CD8-positive, alpha-beta memory T cell (primary cell): ENCODE data around the gene USP54. TPM values are rescaled to one million over a fixed set of nuclear protein-coding genes. Genes with fewer than 3 reads are reported as not detected.

Experiments used
- CTCF ChIA-PET: fragments of 350-600 bp; sonication (Branson Sonifier 250); formaldehyde crosslinking; loops from one replicate; lab custom pipeline; 2021; ENCODE audit warnings: antibody characterized with exemption; lab: Charles Lee
- POLR2A ChIA-PET: fragments of 350-600 bp; sonication (Branson Sonifier 250); formaldehyde crosslinking; loops from one replicate; lab custom pipeline; 2021; ENCODE audit warnings: antibody characterized with exemption; lab: Charles Lee
- DNase-seq, 5 donors: peaks; one replicate each; pipeline versions ENCODE4 v3.0.0 to v3.0.0-alpha.2; 2020 to 2022; ENCODE audit warnings: mixed read lengths in 1 of 5
- H3K27ac ChIP-seq: one replicate; pipeline ENCODE4 v1.7.0; 2013; ENCODE audit warnings: low read depth, mild to moderate bottlenecking, low read length, moderate library complexity
- H3K27me3 ChIP-seq: 2 replicates; pipeline ENCODE4 v1.7.0; 2013; ENCODE audit warnings: low read length, mild to moderate bottlenecking; ENCODE audit not compliant: insufficient read depth, poor library complexity, severe bottlenecking
- H3K36me3 ChIP-seq: 2 replicates; pipeline ENCODE4 v1.7.0; 2013; ENCODE audit warnings: mild to moderate bottlenecking, low read length, moderate library complexity; ENCODE audit not compliant: insufficient read depth
- H3K4me1 ChIP-seq: 2 replicates; pipeline ENCODE4 v1.7.0; 2013; ENCODE audit warnings: mild to moderate bottlenecking, low read length, moderate library complexity; ENCODE audit not compliant: insufficient read depth
- H3K4me3 ChIP-seq: 2 replicates; pipeline ENCODE4 v1.7.0; 2013; ENCODE audit warnings: mild to moderate bottlenecking, low read length
- H3K9me3 ChIP-seq: 2 replicates; pipeline ENCODE4 v1.7.0; 2013; ENCODE audit warnings: mild to moderate bottlenecking, low read length
- H3K27ac Mint-ChIP-seq, 8 donors: one replicate each; pipeline ENCODE4 v1.8.0; 2020 to 2021; ENCODE audit warnings: mixed read lengths in 8 of 8, mild to moderate bottlenecking in 6 of 8, inconsistent platforms in 3 of 8, moderate library complexity in 3 of 8
- H3K27me3 Mint-ChIP-seq, 2 donors: one replicate each; pipeline ENCODE4 v1.8.0; 2020 to 2021; ENCODE audit warnings: mixed read lengths in 2 of 2, mild to moderate bottlenecking in 1 of 2, moderate library complexity in 1 of 2
- H3K36me3 Mint-ChIP-seq, 3 donors: one replicate each; pipeline ENCODE4 v1.8.0; 2020 to 2021; ENCODE audit warnings: mixed read lengths in 3 of 3, inconsistent platforms in 1 of 3, mild to moderate bottlenecking in 1 of 3
- H3K4me1 Mint-ChIP-seq, 3 donors: one replicate each; pipeline ENCODE4 v1.8.0; 2020 to 2021; ENCODE audit warnings: mixed read lengths in 3 of 3, inconsistent platforms in 1 of 3, mild to moderate bottlenecking in 1 of 3
- H3K4me3 Mint-ChIP-seq, 7 donors: one replicate each; pipeline ENCODE4 v1.8.0; 2020 to 2021; ENCODE audit warnings: mixed read lengths in 7 of 7, mild to moderate bottlenecking in 6 of 7, moderate library complexity in 4 of 7, inconsistent platforms in 2 of 7
- H3K9me3 Mint-ChIP-seq, 5 donors: one replicate each; pipeline ENCODE4 v1.8.0; 2020 to 2022; ENCODE audit warnings: mixed read lengths in 5 of 5, mild to moderate bottlenecking in 3 of 5, moderate library complexity in 2 of 5, inconsistent platforms in 1 of 5
- polyA plus RNA-seq: library from polyadenylated mRNA; unstranded; fragments of 300-500 nt; fragmentation: Illumina TruSeq; gene quantifications from one replicate; pipeline ENCODE4 v1.2.3, GENCODE V29; 2021
- total RNA-seq, 2 experiments: library from RNA; stranded (reverse); gene quantifications; one replicate each; pipeline ENCODE4 v1.2.3, GENCODE V29; 2021

Gene USP54, protein sequence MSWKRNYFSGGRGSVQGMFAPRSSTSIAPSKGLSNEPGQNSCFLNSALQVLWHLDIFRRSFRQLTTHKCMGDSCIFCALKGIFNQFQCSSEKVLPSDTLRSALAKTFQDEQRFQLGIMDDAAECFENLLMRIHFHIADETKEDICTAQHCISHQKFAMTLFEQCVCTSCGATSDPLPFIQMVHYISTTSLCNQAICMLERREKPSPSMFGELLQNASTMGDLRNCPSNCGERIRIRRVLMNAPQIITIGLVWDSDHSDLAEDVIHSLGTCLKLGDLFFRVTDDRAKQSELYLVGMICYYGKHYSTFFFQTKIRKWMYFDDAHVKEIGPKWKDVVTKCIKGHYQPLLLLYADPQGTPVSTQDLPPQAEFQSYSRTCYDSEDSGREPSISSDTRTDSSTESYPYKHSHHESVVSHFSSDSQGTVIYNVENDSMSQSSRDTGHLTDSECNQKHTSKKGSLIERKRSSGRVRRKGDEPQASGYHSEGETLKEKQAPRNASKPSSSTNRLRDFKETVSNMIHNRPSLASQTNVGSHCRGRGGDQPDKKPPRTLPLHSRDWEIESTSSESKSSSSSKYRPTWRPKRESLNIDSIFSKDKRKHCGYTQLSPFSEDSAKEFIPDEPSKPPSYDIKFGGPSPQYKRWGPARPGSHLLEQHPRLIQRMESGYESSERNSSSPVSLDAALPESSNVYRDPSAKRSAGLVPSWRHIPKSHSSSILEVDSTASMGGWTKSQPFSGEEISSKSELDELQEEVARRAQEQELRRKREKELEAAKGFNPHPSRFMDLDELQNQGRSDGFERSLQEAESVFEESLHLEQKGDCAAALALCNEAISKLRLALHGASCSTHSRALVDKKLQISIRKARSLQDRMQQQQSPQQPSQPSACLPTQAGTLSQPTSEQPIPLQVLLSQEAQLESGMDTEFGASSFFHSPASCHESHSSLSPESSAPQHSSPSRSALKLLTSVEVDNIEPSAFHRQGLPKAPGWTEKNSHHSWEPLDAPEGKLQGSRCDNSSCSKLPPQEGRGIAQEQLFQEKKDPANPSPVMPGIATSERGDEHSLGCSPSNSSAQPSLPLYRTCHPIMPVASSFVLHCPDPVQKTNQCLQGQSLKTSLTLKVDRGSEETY (N-terminal part only)
- total RNA-seq (10 to 100 TPM; 10.5 to 11.9 TPM), polyA plus RNA-seq (1.5 TPM)

DNA sequence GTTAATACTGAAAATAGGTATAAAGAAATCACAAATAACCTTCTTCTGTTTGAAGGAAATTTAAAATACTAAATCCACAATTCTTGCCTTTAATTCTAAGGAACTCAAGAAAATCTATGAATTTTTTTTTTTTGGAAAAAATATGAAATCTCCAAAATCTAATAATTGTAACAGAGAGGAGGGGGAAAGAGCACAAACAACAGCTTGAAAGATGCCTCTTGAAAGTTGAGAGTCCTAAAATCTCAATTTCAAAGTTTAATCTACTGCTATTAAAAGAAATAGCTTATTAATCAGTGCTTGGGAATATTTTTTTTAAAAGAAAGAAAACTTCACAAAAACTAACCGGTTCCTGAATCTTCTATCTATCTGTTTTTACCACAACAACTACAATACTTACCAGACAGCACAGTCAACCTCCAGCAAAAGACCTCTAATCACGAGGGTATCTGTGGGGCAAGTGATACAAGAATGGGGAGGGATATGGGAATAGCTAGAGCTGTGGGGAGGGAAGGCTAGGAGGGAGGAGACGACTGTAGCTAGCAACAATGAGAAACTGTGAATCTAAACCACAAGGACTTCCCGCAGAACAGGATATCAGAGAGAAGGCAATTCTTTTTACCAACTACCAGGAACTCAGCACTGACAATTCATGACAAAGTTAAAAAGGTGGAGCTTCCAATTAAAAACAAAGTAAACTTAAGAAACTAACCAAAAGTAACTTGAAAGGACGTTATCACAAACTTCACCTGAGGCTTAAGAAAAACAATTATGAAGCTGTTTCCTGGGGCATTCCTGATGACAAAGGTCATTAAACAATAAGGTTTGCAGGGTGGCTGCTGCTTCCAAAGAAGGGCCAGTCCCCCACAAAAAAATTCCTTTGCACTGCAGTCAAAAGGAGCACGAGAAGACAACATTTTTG, at the start of gene USP54:
USP54 (minus strand) TSS at position 462 of the 919 bp plus-strand sequence. CDS start 15,684 bp downstream, outside the sequence.
- peaks cover 16 to 24% (median 21%) of the 10 kb centered on the region in 3 donors for H3K4me1 Mint-ChIP-seq

DNA sequence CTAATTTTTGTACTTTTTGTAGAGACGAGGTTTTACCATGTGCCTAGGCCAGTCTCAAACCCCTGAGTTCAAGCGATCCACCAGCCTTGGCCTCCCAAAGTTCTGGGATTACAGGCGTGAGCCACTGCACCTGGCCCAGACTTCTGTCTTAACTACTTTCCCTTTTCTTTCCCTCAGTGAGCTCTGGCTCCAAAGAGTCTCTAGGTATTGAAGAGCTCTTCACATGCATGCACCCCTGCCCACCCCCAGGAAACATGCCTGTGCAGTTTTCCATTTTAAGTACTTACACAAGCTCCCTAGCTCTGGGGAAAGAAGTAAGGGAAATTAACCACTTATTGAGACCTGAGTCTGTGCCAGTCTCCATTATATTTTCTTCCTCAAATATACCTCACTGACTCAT, 48.1 kb upstream of the USP54 start:
- CTCF ChIA-PET = interaction anchor here (11.6 kb wide), 1 partner anchor 110 kb away, joined by 150 read pairs; no protein-coding TSS in a partner anchor
- H3K27ac Mint-ChIP-seq = no peak overlapping the region
- peaks cover 3 to 7% (median 5%) of the 10 kb centered on the region in 3 donors for H3K4me1 Mint-ChIP-seq
- POLR2A ChIA-PET = no interaction called here
- H3K27me3 ChIP-seq = no peaks in the 10 kb centered on the region
- no peaks in the 10 kb centered on the region for H3K9me3 Mint-ChIP-seq
- H3K27ac ChIP-seq = no peak overlapping the region
- no peak overlapping the region for H3K4me3 Mint-ChIP-seq
- H3K9me3 ChIP-seq = no peaks in the 10 kb centered on the region
- H3K36me3 ChIP-seq = no peaks in the 10 kb centered on the region
- DNase-seq = no peak
- H3K4me1 ChIP-seq = no peaks in the 10 kb centered on the region
- peaks cover 3 to 16% of the 10 kb centered on the region in 2 donors for H3K27me3 Mint-ChIP-seq
- no peak overlapping the region for H3K4me3 ChIP-seq
- H3K36me3 Mint-ChIP-seq = no peaks in the 10 kb centered on the region

More for the DNA sequence above, at the start of gene USP54:
- H3K27ac Mint-ChIP-seq = peak within 1 kb of the TSS; percentile 2 to 94 (median 62)
- peak in 2 of 5 donors; percentile 14 to 19 for DNase-seq
- no peaks in the 10 kb centered on the region for H3K27me3 ChIP-seq
- peak within 1 kb of the TSS; percentile 9 for H3K4me3 ChIP-seq
- H3K27ac ChIP-seq = peak within 1 kb of the TSS; percentile 65
- peaks cover 25% of the 10 kb centered on the region for H3K4me1 ChIP-seq
- H3K4me3 Mint-ChIP-seq = peak within 1 kb of the TSS in 6 of 7 donors; percentile 20 to 74 (median 61)
- ChIA-PET POLR2A (interaction anchor here (0.6 kb wide), 1 partner anchor 15 kb away, joined by 3 read pairs; no protein-coding TSS in a partner anchor), CTCF (interaction anchor here (1.6 kb wide), 1 partner anchor 62 kb away, joined by 5 read pairs; no protein-coding TSS in a partner anchor)
- peaks cover 0 to 2% (median 0%) of the 10 kb centered on the region in 3 donors for H3K36me3 Mint-ChIP-seq
- no peaks in the 10 kb centered on the region for H3K27me3 Mint-ChIP-seq
- no peaks in the 10 kb centered on the region for H3K9me3 ChIP-seq
- H3K36me3 ChIP-seq = no peaks in the 10 kb centered on the region
- peaks cover 0 to 1% (median 0%) of the 10 kb centered on the region in 5 donors for H3K9me3 Mint-ChIP-seq

DNA sequence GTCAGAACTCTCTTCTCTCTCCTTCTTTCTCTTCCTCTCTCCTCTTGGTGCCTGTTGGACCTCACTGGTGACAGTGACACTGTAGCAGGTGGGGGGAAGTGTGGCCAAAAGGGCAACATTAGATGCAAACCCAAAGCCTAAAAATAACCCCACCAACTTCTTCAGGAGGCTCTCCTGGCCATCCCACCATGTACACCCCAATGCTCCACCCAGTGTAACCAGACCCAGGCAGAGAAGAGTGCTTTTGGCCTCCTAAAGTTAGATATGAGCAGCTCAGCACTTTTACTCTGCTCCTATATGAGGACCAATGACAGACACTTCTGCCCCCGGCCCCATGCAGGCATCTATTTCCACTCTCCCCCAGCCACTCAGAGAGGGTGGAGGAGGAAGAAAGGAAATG, 44.6 kb upstream of the USP54 start:
- Histone ChIP-seq H3K4me1 (no peaks in the 10 kb centered on the region), H3K9me3 (no peaks in the 10 kb centered on the region), H3K36me3 (no peaks in the 10 kb centered on the region), H3K27ac (no peak overlapping the region), H3K4me3 (no peak overlapping the region), H3K27me3 (no peaks in the 10 kb centered on the region)
- Mint-ChIP-seq H3K4me1 (no peaks in the 10 kb centered on the region), H3K27me3 (no peaks in the 10 kb centered on the region), H3K4me3 (no peak overlapping the region), H3K27ac (no peak overlapping the region), H3K9me3 (no peaks in the 10 kb centered on the region), H3K36me3 (no peaks in the 10 kb centered on the region)
- ChIA-PET CTCF (interaction anchor here (7.6 kb wide), 1 partner anchor 9 kb away, joined by 35 read pairs; no protein-coding TSS in a partner anchor), POLR2A (no interaction called here)
- DNase-seq = no peak

DNA sequence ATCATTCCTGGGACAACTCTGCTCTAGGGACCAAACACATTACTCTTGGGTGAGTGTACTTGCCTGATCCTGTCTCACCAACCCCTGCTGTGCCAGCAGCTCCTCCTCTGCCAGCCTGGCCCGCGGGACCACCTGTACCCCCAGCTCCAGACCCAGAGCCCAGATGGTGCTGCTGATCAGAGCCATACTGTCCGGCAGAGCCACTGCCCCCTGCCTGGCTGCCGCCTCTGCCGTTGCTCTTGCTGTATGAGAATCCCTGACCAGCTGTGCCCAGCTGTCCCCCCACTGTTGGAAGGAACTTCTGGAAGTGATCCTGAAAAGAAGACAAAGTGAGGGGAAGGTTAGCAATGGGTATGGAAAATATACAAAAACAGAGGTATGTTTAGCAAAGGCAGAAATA, 43.3 kb upstream of the USP54 start:
- DNase-seq = no peak
- H3K36me3 ChIP-seq = no peaks in the 10 kb centered on the region
- H3K4me1 ChIP-seq = no peaks in the 10 kb centered on the region
- H3K27me3 Mint-ChIP-seq = no peaks in the 10 kb centered on the region
- POLR2A ChIA-PET = no interaction called here
- H3K27ac ChIP-seq = no peak overlapping the region
- H3K9me3 Mint-ChIP-seq = no peaks in the 10 kb centered on the region
- H3K4me1 Mint-ChIP-seq = no peaks in the 10 kb centered on the region
- no peak overlapping the region for H3K4me3 ChIP-seq
- H3K36me3 Mint-ChIP-seq = no peaks in the 10 kb centered on the region
- H3K27ac Mint-ChIP-seq = no peak overlapping the region
- no peaks in the 10 kb centered on the region for H3K9me3 ChIP-seq
- no peaks in the 10 kb centered on the region for H3K27me3 ChIP-seq
- CTCF ChIA-PET = interaction anchor here (7.6 kb wide), 1 partner anchor 10 kb away, joined by 35 read pairs; no protein-coding TSS in a partner anchor
- no peak overlapping the region for H3K4me3 Mint-ChIP-seq

DNA sequence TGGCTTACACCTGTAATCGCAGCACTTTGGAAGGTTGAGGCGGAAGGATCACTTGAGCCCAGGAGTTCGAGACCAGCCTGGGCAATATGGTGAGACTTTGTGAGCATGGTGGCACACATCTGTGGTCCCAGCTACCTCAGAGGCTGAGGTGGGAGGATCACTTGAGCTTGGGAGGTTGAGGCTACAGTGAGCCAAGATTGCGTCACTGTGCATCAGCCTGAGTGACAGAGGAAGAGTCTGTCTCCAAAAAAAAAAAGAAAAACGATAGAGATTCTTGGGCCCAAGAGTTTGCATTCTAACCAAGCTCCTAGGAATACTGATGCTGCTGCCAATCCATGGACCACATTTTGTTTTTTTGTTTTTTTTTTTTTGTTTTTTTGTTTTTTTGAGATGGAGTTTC, 38.0 kb upstream of the USP54 start:
- no peak for DNase-seq
- H3K9me3 Mint-ChIP-seq = no peaks in the 10 kb centered on the region
- no peak overlapping the region for H3K27ac Mint-ChIP-seq
- H3K4me3 ChIP-seq = no peak overlapping the region
- H3K4me1 Mint-ChIP-seq = peaks cover 15 to 29% (median 21%) of the 10 kb centered on the region in 3 donors
- no peaks in the 10 kb centered on the region for H3K27me3 ChIP-seq
- no peaks in the 10 kb centered on the region for H3K27me3 Mint-ChIP-seq
- no peak overlapping the region for H3K4me3 Mint-ChIP-seq
- H3K36me3 ChIP-seq = no peaks in the 10 kb centered on the region
- ChIA-PET CTCF (interaction anchor here (7.6 kb wide), 1 partner anchor 15 kb away, joined by 35 read pairs; no protein-coding TSS in a partner anchor), POLR2A (no interaction called here)
- no peaks in the 10 kb centered on the region for H3K9me3 ChIP-seq
- peaks cover 6% of the 10 kb centered on the region for H3K4me1 ChIP-seq
- peaks cover 0 to 10% (median 0%) of the 10 kb centered on the region in 3 donors for H3K36me3 Mint-ChIP-seq
- H3K27ac ChIP-seq = no peak overlapping the region

DNA sequence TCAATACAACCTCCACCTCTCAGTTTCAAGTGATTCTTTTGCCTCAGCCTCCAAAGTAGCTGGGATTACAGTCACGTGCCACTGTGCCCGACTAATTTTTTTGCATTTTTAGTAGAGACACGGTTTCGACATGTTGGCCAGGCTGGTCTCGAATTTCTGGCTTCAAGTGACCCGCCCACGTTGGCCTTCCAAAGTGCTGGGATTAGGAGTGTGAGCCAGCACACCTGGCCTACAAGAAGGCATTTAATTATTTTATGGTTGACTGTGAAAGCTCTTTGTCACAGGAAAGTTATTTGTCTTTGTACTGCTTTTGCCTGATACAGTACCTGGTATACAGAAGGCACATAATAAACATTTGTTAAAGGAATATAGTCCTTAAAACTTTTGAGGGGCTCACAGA, 37.3 kb upstream of the USP54 start:
- no peaks in the 10 kb centered on the region for H3K9me3 ChIP-seq
- Mint-ChIP-seq H3K36me3 (peaks cover 0 to 10% (median 0%) of the 10 kb centered on the region in 3 donors), H3K9me3 (no peaks in the 10 kb centered on the region), H3K27ac (no peak overlapping the region), H3K4me3 (peak overlapping the region in 1 of 7 donors; percentile 34), H3K4me1 (peaks cover 15 to 29% (median 21%) of the 10 kb centered on the region in 3 donors), H3K27me3 (no peaks in the 10 kb centered on the region)
- peaks cover 6% of the 10 kb centered on the region for H3K4me1 ChIP-seq
- no peak overlapping the region for H3K4me3 ChIP-seq
- H3K27ac ChIP-seq = no peak overlapping the region
- DNase-seq = no peak
- H3K27me3 ChIP-seq = no peaks in the 10 kb centered on the region
- CTCF ChIA-PET = interaction anchor here (7.6 kb wide), 1 partner anchor 16 kb away, joined by 35 read pairs; no protein-coding TSS in a partner anchor
- POLR2A ChIA-PET = no interaction called here
- no peaks in the 10 kb centered on the region for H3K36me3 ChIP-seq
